Amniotic stem cell (primary cell): Measurements from ENCODE around the gene SYDE2.
"Not testable (repeated sequence)": the region's sequence is repeated elsewhere in the genome, so short reads cannot be mapped to it uniquely, and the experiment has no call there.

Experiments used
- DNase-seq: peaks from one replicate; lab custom pipeline; 2025; lab: John Stamatoyannopoulos, UW

Gene SYDE2

GRCh38 chr1:85200463-85201339 lies at the start of gene SYDE2:
TSS of gene SYDE2 (minus strand) at chr1:85201016. CDS start at chr1:85200996, 20 bp downstream.
- no peak for DNase-seq

DNA sequence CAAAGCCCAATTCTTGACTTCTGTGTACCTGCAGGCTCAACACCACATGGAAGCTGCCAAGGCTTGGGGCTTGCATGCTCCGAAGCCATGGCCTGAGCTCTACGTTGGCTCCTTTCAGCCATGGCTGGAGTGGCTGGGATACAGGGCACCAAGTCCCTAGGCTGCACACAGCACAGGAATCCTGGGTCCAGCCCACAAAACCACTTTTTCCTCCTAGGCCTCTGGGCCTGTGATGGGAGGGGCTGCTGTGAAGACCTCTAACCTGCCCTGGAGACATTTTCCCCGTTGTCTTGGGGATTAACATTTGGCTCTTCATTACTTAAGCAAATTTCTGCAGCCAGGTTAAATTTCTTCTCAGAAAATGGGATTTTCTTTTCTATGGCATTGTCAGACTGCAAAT lies 48.2 kb upstream of the SYDE2 start:
- not testable (repeated sequence) for DNase-seq

GRCh38 chr1:85245891-85246290 lies 45.1 kb upstream of the SYDE2 start:
- no peak for DNase-seq

DNA sequence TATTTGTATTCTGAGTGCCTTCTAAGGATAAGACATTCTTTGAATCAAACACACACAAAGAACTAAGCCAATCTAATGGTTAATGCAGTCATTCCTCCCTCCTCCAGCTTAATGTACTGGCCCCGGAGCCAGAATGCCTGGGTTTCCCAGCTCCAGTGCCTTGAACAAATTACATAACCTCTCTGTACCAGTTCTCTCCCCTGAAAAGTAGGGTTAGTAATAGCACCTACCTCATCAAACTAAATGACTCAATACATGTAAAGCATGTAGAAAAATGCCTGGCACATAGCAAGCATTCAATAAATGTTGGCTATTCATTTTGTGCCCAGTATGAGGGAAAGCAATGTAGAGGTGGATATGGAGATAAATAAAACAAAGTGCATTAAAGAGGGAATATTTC lies 44.6 kb upstream of the SYDE2 start:
- DNase-seq, result no peak

GRCh38 chr1:85244271-85245061 lies 43.6 kb upstream of the SYDE2 start:
- no peak for DNase-seq

DNA sequence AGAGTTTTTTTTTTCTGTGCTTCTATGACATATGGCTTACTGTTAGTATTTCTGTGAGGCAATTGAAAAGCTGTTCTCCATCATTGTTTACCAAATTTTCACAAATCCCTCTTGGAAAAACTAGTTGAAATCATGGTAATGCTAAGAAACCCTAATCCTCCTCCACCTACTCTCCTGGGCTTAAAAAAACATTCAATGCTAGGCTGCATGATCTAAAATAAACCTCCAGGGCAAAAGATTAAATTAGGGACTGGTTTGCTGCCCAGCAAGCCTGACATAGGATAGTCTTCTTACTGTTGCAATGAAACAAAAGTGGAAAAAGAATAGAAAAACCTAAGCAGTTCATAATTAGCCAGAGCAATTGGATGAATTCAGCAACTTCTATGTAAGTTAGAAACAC lies 42.6 kb upstream of the SYDE2 start:
- no peak for DNase-seq

DNA sequence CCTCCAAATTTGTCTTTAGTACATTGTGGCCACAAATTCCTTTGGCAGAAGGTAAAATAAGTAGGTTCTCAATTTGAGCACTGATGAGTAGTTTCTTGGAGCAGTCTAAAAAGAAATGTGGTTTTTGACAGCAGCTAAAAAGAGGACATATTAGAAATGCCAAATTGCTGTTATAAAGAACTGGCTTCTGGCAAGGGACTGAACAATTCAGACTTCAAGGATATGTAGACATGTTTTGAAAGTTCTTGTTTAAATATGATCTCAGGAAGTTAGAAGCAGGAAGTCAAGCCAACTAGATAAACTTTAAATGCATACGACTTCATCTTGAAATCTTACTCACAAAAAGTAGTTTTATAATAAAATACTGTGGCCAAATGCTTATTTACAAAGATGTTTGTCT lies 39.8 kb upstream of the SYDE2 start:
- no peak for DNase-seq

DNA sequence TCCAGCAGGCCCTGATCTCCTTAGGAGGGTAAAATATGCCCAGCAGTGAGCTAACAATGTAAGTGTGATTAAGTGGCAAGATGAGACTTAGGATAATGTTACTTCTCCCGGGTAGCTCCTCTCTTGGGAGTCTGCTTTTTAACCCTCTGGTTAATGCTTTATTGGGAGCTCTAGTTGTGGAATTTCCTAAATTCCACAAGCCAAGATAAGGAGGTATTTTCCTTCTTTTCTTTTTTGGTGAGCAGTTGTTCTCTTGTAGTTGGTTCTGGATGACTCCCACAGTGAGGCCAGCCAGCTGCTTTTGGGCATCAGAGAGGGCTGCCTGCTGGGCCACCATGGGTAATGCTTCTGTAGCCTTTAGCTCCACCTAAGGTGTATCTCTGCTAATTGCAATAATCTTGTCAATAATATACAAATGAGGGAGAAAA lies 39.4 kb upstream of the SYDE2 start:
- DNase-seq, result no peak

- DNase-seq, result no peak
Measured at GRCh38 chr1:85237613-85238012, 36.8 kb upstream of the SYDE2 start.

GRCh38 chr1:85230305-85230977 lies 29.6 kb upstream of the SYDE2 start:
- no peak for DNase-seq

DNA sequence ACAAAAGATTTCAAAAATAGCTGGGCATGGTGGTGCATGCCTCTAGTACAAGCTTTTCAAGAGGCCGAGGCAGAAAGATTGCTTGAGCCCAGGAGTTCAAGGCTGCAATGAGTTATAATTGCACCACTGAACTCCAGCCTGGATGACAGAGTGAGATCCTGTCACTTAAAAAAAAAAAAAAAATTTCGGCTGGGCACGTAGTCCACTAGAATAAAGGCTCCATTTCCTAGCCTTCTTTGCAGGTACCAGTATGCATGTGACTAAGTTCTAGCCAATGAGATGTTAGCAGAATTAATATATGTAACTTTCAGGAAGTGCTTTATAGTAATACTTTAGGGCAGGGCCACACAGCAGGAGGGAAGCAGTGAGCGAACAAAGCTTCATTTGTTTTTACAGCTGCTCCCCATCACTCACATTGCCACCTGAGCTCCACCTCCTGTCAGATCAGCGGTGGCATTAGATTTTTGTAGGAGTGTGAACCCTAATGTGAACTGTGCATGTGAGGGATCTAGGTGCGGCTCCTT lies 28.8 kb upstream of the SYDE2 start:
- DNase-seq, result no peak

- DNase-seq, result no peak
Measured at GRCh38 chr1:85228972-85229371, 28.2 kb upstream of the SYDE2 start.

DNA sequence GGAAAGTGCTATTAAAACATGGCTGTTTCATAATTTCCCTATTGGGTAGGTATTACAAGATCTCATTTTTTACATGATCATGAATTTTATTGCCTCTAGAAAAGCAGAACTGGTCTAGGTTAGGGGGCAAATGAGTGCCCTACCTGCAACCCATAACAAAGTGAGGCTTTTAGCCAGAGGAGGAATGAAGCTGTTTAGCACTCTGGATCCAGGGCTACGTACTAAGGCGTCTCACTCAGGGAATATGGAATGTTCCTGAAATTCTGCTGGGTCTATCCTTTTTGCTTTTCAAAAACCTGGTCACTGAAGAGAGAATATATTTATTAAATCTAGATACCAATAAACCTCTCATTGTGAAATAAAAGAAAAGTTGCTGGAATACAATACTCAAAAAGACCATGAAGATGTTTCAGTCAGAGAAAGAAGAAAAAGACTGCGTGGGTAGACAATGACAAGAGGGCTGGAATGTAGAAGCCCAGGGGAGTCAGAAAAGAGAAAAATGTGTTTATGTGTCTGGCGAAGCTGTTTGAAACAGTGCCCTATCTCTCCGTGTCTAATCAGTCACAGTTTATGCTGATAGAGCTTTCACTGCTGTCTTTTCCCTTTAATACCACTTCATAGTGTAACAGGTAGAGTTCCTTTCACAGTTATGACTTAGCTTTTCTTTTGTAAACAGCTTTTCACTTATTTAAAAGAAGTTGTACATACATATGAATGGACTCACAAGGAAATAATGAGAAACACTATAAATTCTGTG lies 25.0 kb upstream of the SYDE2 start:
- DNase-seq, result no peak

DNA sequence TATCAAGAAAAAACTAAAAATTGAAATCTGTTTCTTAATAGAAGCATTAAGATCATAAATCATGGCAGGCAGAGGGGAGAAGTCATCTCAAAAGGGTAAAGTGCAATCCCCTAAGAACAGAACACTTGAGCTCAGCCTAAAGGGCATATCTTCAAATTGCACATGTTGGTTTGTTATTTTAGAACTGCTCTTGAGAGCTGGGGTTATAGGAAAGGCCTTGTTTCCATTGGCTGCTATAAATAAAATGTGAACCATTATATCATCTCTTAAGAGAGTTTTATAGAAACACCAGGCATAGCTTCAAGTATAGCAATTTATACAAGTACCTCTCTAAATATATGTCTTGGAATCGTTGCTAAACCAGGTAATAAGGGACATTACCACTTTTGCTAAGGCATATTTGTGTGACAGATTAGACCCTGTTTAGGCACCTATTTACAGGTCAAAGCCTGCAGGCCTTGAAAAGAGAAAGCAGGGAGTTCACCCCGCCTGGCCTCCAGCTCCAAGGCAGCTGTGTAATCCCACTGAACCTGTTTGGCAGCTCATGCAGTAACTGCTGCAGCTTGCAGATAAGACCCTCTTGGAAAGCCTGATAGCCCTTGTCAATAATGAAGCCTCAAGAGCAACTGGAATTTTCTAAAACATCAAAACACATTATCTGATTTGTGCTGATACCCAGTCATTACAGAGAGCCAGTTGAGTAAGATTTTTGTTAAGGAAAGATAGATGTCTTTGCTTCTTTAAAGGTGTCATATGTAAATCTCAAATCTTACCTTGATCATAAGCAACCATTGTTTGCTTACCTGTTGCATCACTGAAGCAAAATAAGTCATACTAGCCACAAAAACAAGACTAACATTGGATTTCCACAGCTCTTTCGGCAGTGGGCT lies 24.2 kb upstream of the SYDE2 start:
- no peak for DNase-seq

GRCh38 chr1:85224295-85224694 lies 23.5 kb upstream of the SYDE2 start:
- DNase-seq, result no peak

- no peak for DNase-seq
Measured at GRCh38 chr1:85223334-85223733, 22.5 kb upstream of the SYDE2 start.

DNA sequence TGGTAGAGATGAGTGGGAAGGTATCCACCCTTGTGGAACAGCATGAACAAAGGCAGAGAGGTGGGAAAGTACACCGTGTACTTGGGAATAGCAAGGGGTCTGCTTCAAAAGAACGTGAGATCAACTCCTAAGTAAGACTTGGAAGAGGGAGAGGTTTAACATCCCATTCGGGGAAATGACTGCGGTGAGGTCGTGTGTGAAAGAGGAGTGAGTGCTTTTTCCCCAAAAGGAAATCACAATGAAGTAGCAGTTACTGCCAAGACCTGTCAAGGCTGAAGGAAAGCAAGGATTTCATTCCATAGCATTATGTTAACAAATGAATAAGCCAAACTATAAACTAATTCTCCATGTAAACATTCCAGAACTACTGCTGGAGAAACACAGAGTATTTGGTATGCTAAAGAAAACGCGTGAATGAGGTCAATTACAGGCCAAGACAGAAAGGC lies 20.0 kb upstream of the SYDE2 start:
- DNase-seq, result peak; percentile 45

DNA sequence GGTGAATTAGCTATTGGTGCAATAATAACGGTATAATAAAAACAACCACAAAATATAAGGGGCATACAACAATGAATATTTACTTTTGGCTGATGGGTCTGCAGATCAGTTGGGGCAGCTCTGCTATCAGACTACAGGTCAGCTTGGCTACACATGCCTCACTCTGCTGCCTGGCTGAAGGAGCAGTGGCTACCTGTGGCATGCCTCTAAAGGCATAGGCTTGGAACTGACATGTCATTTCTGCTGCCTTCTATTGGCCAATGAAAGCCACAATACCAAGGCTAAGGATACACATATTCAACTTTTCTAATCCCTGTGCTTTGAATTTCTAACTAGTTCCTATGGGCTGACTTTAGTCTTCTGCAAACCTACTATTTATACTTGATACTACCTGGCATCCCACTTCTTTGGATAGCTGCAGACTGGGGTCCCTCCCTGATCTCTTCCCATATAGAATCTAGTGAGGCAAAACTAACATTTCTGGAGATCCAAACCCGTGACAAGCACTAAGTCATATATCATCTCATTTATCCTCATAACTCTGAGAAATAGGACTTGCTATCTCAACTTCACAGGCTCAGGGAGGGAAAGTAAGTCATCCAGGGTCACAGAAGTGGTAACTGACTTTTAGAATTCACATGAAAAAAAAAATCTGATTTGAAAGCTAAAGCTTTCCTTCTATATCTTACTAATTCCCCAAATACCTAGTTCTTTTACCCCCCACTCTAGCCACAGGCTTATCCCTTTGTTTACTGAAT lies 19.2 kb upstream of the SYDE2 start:
- DNase-seq, result no peak

- no peak for DNase-seq
Measured at GRCh38 chr1:85216697-85217096, 15.9 kb upstream of the SYDE2 start.

GRCh38 chr1:85214654-85215053 lies 13.8 kb upstream of the SYDE2 start:
- no peak for DNase-seq
